Adipose tissue (tissue), 3 donors: Measurements from ENCODE around the gene ANXA3. TPM values are rescaled to one million over a fixed set of nuclear protein-coding genes. Genes with fewer than 3 reads are reported as not detected.
"Not testable (repeated sequence)": the region's sequence is repeated elsewhere in the genome, so short reads cannot be mapped to it uniquely, and the experiment has no call there.

ENCODE experiments used
- H3K27ac ChIP-seq: one replicate; pipeline ENCODE4 v1.5.1; 2013; ENCODE audit warnings: low read depth, low read length
- WGBS, 3 donors: extraction: QIAGEN DNeasy Blood & Tissue Kit; methylation state at CpG; one replicate each; pipeline ENCODE4 v1.1.7; 2013; 5-methylcytosine and 5-hydroxymethylcytosine counted together
- polyA plus RNA-seq, 3 donors: library from polyadenylated mRNA; stranded (reverse); fragments of 200-250 nt; gene quantifications; one replicate each; pipeline ENCODE4 v1.2.3, GENCODE V29; 2013
- donor health status: healthy with polysubstance abuse.
- donor health status: Bipolar disorder and iron deficiency.
- donor health status: healthy.

The ANXA3 gene
- polyA plus RNA-seq = 10 to 100 TPM; 27.3 to 82.6 (median 61.1) TPM

- H3K27ac ChIP-seq = peak within 1 kb of the TSS; percentile 9
- 6 to 15% (median 6%) methylated on average over 47 to 65 of the region's 65 CpGs for WGBS, 3 donors
Measured at GRCh38 chr4:78551420-78552351, at the start of gene ANXA3. TSS of gene ANXA3 (plus strand) at chr4:78551770. CDS start at chr4:78554474, 2,704 bp downstream.

GRCh38 chr4:78506260-78506659 is 45.3 kb upstream of the ANXA3 start:
- not testable (repeated sequence) for H3K27ac ChIP-seq
- 69 to 78% (median 75%) methylated on average over 10 of the region's 10 CpGs for WGBS, 3 donors

GRCh38 chr4:78509043-78509442 is 42.5 kb upstream of the ANXA3 start:
- WGBS, 3 donors = 32 to 79% (median 73%) methylated on average over 2 of the region's 2 CpGs
- H3K27ac ChIP-seq = no peak overlapping the region

- no peak overlapping the region for H3K27ac ChIP-seq
- WGBS, 3 donors = 73 to 93% (median 89%) methylated on average over 1 of the region's 1 CpG
Measured at GRCh38 chr4:78510108-78510507, 41.5 kb upstream of the ANXA3 start.

GRCh38 chr4:78510681-78511080 is 40.9 kb upstream of the ANXA3 start:
- no peak overlapping the region for H3K27ac ChIP-seq
- WGBS, 3 donors = 39 to 83% (median 70%) methylated on average over 1 of the region's 1 CpG

- H3K27ac ChIP-seq = no peak overlapping the region
- WGBS, 3 donors = 46 to 90% (median 86%) methylated on average over 3 of the region's 3 CpGs
Measured at GRCh38 chr4:78512357-78512920, 39.1 kb upstream of the ANXA3 start.

- 81 to 90% (median 89%) methylated on average over 3 of the region's 3 CpGs for WGBS, 3 donors
- no peak overlapping the region for H3K27ac ChIP-seq
Measured at GRCh38 chr4:78513411-78513975, 38.1 kb upstream of the ANXA3 start.

GRCh38 chr4:78517050-78517652 is 34.4 kb upstream of the ANXA3 start:
- no peak overlapping the region for H3K27ac ChIP-seq
- 17 to 22% (median 22%) methylated on average over 3 of the region's 3 CpGs for WGBS, 3 donors

- no peak overlapping the region for H3K27ac ChIP-seq
- WGBS, 3 donors = 45 to 71% (median 61%) methylated on average over 3 of the region's 3 CpGs
Measured at GRCh38 chr4:78518561-78518960, 33.0 kb upstream of the ANXA3 start.

- H3K27ac ChIP-seq = no peak overlapping the region
- WGBS, 3 donors = 81 to 86% (median 86%) methylated on average over 3 of the region's 3 CpGs
Measured at GRCh38 chr4:78519962-78520361, 31.6 kb upstream of the ANXA3 start.

- 33 to 74% (median 39%) methylated on average over 3 of the region's 3 CpGs for WGBS, 3 donors
Measured at GRCh38 chr4:78520808-78521226, 30.8 kb upstream of the ANXA3 start.

GRCh38 chr4:78524009-78524408 is 27.6 kb upstream of the ANXA3 start:
- 0 to 97% (median 90%) methylated on average over 1 of the region's 1 CpG for WGBS, 3 donors
- no peak overlapping the region for H3K27ac ChIP-seq

More at GRCh38 chr4:78520808-78521226, 30.8 kb upstream of the ANXA3 start:
- H3K27ac ChIP-seq = no peak overlapping the region

- H3K27ac ChIP-seq = no peak overlapping the region
- WGBS, 3 donors = 74 to 81% (median 77%) methylated on average over 3 of the region's 3 CpGs
Measured at GRCh38 chr4:78525559-78525958, 26.0 kb upstream of the ANXA3 start.

GRCh38 chr4:78527103-78527502 is 24.5 kb upstream of the ANXA3 start:
- WGBS, 3 donors = 93 to 97% (median 96%) methylated on average over 1 of the region's 1 CpG
- H3K27ac ChIP-seq = no peak overlapping the region

GRCh38 chr4:78527555-78527954 is 24.0 kb upstream of the ANXA3 start:
- H3K27ac ChIP-seq = no peak overlapping the region
- WGBS, 3 donors = 83 to 92% (median 84%) methylated on average over 4 of the region's 4 CpGs

- WGBS, 3 donors = 47 to 95% (median 81%) methylated on average over 3 of the region's 3 CpGs
- no peak overlapping the region for H3K27ac ChIP-seq
Measured at GRCh38 chr4:78528327-78528726, 23.2 kb upstream of the ANXA3 start.

GRCh38 chr4:78529569-78530209 is 21.9 kb upstream of the ANXA3 start:
- WGBS, 3 donors = 80 to 91% (median 84%) methylated on average over 2 of the region's 2 CpGs
- no peak overlapping the region for H3K27ac ChIP-seq

- H3K27ac ChIP-seq = no peak overlapping the region
- WGBS, 3 donors = 43 to 84% (median 63%) methylated on average over 1 of the region's 1 CpG
Measured at GRCh38 chr4:78532046-78532445, 19.5 kb upstream of the ANXA3 start.
